Lung (tissue), 12 donors: ENCODE results near the gene UQCR11. TPM values are rescaled to one million over a fixed set of nuclear protein-coding genes. Genes with fewer than 3 reads are reported as not detected.

ENCODE experiments used
- ATAC-seq: fragments of 200-7000 bp; cut with Tn5 transposase; one replicate; pipeline ENCODE4 v1.9.1; 2020; ENCODE audit warnings: moderate number of reproducible peaks; ENCODE audit not compliant: insufficient read depth, low FRiP score
- DNase-seq, 3 donors: peaks; one replicate each; pipeline ENCODE4 v3.0.0-alpha.2; 2013 to 2017
- H3K27ac ChIP-seq, 2 donors: one replicate each; pipeline ENCODE4 v1.5.1; 2013; ENCODE audit warnings: mild to moderate bottlenecking in 2 of 2, moderate library complexity in 2 of 2, control low read depth in 1 of 2, inconsistent platforms in 1 of 2, low read depth in 1 of 2, low read length in 1 of 2
- H3K27me3 ChIP-seq, 3 donors: one replicate each; pipeline ENCODE4 v1.5.1; 2013; ENCODE audit warnings: low read length in 2 of 3; ENCODE audit not compliant: control insufficient read depth in 3 of 3, insufficient read depth in 3 of 3
- H3K36me3 ChIP-seq, 4 donors: one replicate each; pipeline ENCODE4 v1.5.1; 2013; ENCODE audit warnings: low read length in 4 of 4, mild to moderate bottlenecking in 1 of 4, moderate library complexity in 1 of 4; ENCODE audit not compliant: control insufficient read depth in 4 of 4, insufficient read depth in 4 of 4
- H3K4me1 ChIP-seq, 5 donors: one replicate each; pipeline ENCODE4 v1.5.1; 2013; ENCODE audit warnings: low read length in 5 of 5, mild to moderate bottlenecking in 2 of 5, moderate library complexity in 1 of 5; ENCODE audit not compliant: control insufficient read depth in 5 of 5, insufficient read depth in 5 of 5
- H3K4me3 ChIP-seq: one replicate; pipeline ENCODE4 v1.5.1; 2013; ENCODE audit warnings: mild to moderate bottlenecking, control low read depth, moderate library complexity
- H3K9ac ChIP-seq, 2 donors: one replicate each; pipeline ENCODE4 v1.5.1; 2013; ENCODE audit warnings: low read length in 2 of 2, control low read depth in 1 of 2; ENCODE audit not compliant: insufficient read depth in 1 of 2
- H3K9me3 ChIP-seq, 4 donors: one replicate each; pipeline ENCODE4 v1.5.1; 2013; ENCODE audit warnings: low read length in 3 of 4, mild to moderate bottlenecking in 1 of 4, moderate library complexity in 1 of 4; ENCODE audit not compliant: control insufficient read depth in 4 of 4, insufficient read depth in 3 of 4
- CTCF ChIP-seq: IDR thresholded peaks from 2 replicates; pipeline ENCODE4 v1.5.1; 2012; ENCODE audit warnings: mild to moderate bottlenecking; ENCODE audit errors: control extremely low read depth, extremely low read depth
- WGBS, 2 donors: extraction: QIAGEN DNeasy Blood & Tissue Kit; methylation state at CpG; one replicate each; pipeline ENCODE4 v1.1.7; 2013; 5-methylcytosine and 5-hydroxymethylcytosine counted together
- polyA plus RNA-seq, 2 donors: library from polyadenylated mRNA; stranded (reverse); fragments of 200-250 nt; gene quantifications; one replicate each; pipeline ENCODE4 v1.2.1, GENCODE V29; 2013
- total RNA-seq, 2 donors: library from RNA; depleted of rRNA in 1 of 2; stranded (reverse); fragments of >200 nt in 1 of 2; gene quantifications; one replicate each; pipeline ENCODE4 v1.2.1, GENCODE V29; 2014 to 2021
- donor health status: control.
- donor health status: control.
- donor health status: Bipolar disorder and iron deficiency.
- donor health status: healthy.
- donor health status: DM: yes; HTN: yes; CAD: no.

Gene UQCR11
- total and polyA plus RNA-seq, 4 donors, result 35.4 to 225 (median 127) TPM

- TF ChIP-seq CTCF, result no peak
- Histone ChIP-seq H3K9ac (no peak overlapping the region), H3K27me3 (no peaks in the 10 kb centered on the region), H3K36me3 (peaks cover 8 to 46% (median 14%) of the 10 kb centered on the region in 4 donors), H3K4me1 (no peaks in the 10 kb centered on the region), H3K27ac (no peak overlapping the region), H3K9me3 (no peaks in the 10 kb centered on the region), H3K4me3 (no peak overlapping the region)
- DNase-seq (no peak), ATAC-seq (no peak)
- WGBS, 2 donors, result 90 to 93% methylated on average over 28 to 30 of the region's 30 CpGs
Observed at GRCh38 chr19:1576242-1577089, 28.8 kb downstream of the UQCR11 start.

- no peak for ATAC-seq
- H3K27ac ChIP-seq, result no peak overlapping the region
- WGBS, 2 donors, result 83 to 88% methylated on average over 22 of the region's 22 CpGs
- H3K9ac ChIP-seq, result no peak overlapping the region
- no peak for DNase-seq
- H3K27me3 ChIP-seq, result no peaks in the 10 kb centered on the region
- H3K9me3 ChIP-seq, result no peaks in the 10 kb centered on the region
- peaks cover under 1 to 37% (median 6%) of the 10 kb centered on the region in 4 donors for H3K36me3 ChIP-seq
- TF ChIP-seq CTCF, result no peak
- no peak overlapping the region for H3K4me3 ChIP-seq
- no peaks in the 10 kb centered on the region for H3K4me1 ChIP-seq
Observed at GRCh38 chr19:1575323-1576241, 29.7 kb downstream of the UQCR11 start.

- Histone ChIP-seq H3K4me3 (no peak overlapping the region), H3K36me3 (peaks cover 0 to 31% (median 3%) of the 10 kb centered on the region in 4 donors), H3K9ac (no peak overlapping the region), H3K4me1 (no peaks in the 10 kb centered on the region), H3K9me3 (no peaks in the 10 kb centered on the region), H3K27me3 (no peaks in the 10 kb centered on the region), H3K27ac (no peak overlapping the region)
- no peak for DNase-seq
- ATAC-seq, result no peak
- no peak for TF ChIP-seq CTCF
- WGBS, 2 donors, result 86 to 88% methylated on average over 33 to 34 of the region's 34 CpGs
Observed at GRCh38 chr19:1574354-1575136, 30.7 kb downstream of the UQCR11 start.
